HCT116 (cell line): Measurements from ENCODE around the gene TSPAN7. TPM values are rescaled to one million over a fixed set of nuclear protein-coding genes. Genes with fewer than 3 reads are reported as not detected.

Source experiments
- ATAC-seq: fragments of 200-7000 bp; cut with Tn5 transposase; 2 replicates; pipeline ENCODE4 v1.9.1; 2020; ENCODE audit warnings: mild to moderate bottlenecking, moderate library complexity
- BruUV-seq: library from RNA; stranded (reverse); fragments of 400-500 nt; replicated peaks from 2 replicates; lab custom pipeline; 2021; lab: Mats Ljungman, UMichigan
- CTCF ChIA-PET: fragments of 300-600 bp; sonication (Branson Sonifier 250); formaldehyde crosslinking; loops from one replicate; lab custom pipeline; 2021; ENCODE audit warnings: antibody characterized with exemption; lab: Charles Lee
- POLR2A ChIA-PET: fragments of 300-600, 350-600 bp; sonication (Branson Sonifier 250); formaldehyde crosslinking; loops from one replicate; lab custom pipeline; 2021; ENCODE audit warnings: antibody characterized with exemption; lab: Charles Lee
- RAD21 ChIA-PET, 2 experiments: fragments of 300-600 bp; sonication (Branson Sonifier 250); formaldehyde crosslinking; loops; one replicate each; lab custom pipeline; 2023; ENCODE audit warnings: low total read pairs in 2 of 2; ENCODE audit not compliant: uncharacterized antibody in 2 of 2, unreplicated experiment in 2 of 2, low non-redundant PET in 1 of 2; lab: Charles Lee
- DNase-seq: peaks from one replicate; pipeline ENCODE4 v3.0.0-alpha.2; 2010; ENCODE audit warnings: low read depth, low spot score
- H2AFZ ChIP-seq: fragments of 200-600 bp; shearing (Covaris generic), sonication (generic); 2 replicates; pipeline ENCODE4 v1.6.1; 2017; ENCODE audit warnings: low read depth, mixed run types, mixed read lengths, antibody characterized with exemption, low read length; ENCODE audit not compliant: poor library complexity, severe bottlenecking
- H3K27ac ChIP-seq: 2 replicates; pipeline ENCODE4 v1.5.1; 2012; ENCODE audit warnings: low read depth, low read length
- H3K27me3 ChIP-seq: fragments of 200-600 bp; sonication (generic); 2 replicates; pipeline ENCODE4 v1.6.1; 2016; ENCODE audit warnings: mixed run types, low read length, mixed read lengths; ENCODE audit not compliant: insufficient read depth
- H3K36me3 ChIP-seq, 2 experiments: fragments of 200-500 bp in 1 of 2; fragments of 200-600 bp in 1 of 2; sonication (Bioruptor generic) in 1 of 2; sonication (generic) in 1 of 2; 2 replicates each; pipeline versions ENCODE4 v1.5.1 to v1.6.1; 2014 to 2016; ENCODE audit warnings: low read length in 2 of 2, inconsistent platforms in 1 of 2, mixed read lengths in 1 of 2, mixed run types in 1 of 2; ENCODE audit not compliant: insufficient read depth in 2 of 2, control insufficient read depth in 1 of 2
- H3K4me1 ChIP-seq, 2 experiments: fragments of 200-600 bp in 1 of 2; sonication (generic) in 1 of 2; 2 replicates each; pipeline versions ENCODE4 v1.5.1 to v1.6.1; 2012 to 2017; ENCODE audit warnings: low read length in 2 of 2, inconsistent platforms in 1 of 2, mild to moderate bottlenecking in 1 of 2, mixed read lengths in 1 of 2, mixed run types in 1 of 2, moderate library complexity in 1 of 2; ENCODE audit not compliant: insufficient read depth in 2 of 2, control insufficient read depth in 1 of 2
- H3K4me2 ChIP-seq: fragments of 200-600 bp; sonication (generic); 2 replicates; pipeline ENCODE4 v1.6.1; 2017; ENCODE audit warnings: mixed run types, low read length, mixed read lengths
- H3K4me3 ChIP-seq, 2 experiments: fragments of 200-600 bp in 1 of 2; sonication (generic) in 1 of 2; replicated peaks in 1 of 2; 2 replicates each; pipeline ENCODE4 v1.5.1; 2011 to 2016; ENCODE audit warnings: low read length in 2 of 2, control low read depth in 1 of 2, low read depth in 1 of 2, mild to moderate bottlenecking in 1 of 2, mixed read lengths in 1 of 2, mixed run types in 1 of 2
- H3K79me2 ChIP-seq: fragments of 200-600 bp; sonication (generic); 2 replicates; pipeline ENCODE4 v1.6.1; 2017; ENCODE audit warnings: mild to moderate bottlenecking, mixed run types, low read length, moderate library complexity, mixed read lengths; ENCODE audit not compliant: insufficient read depth
- H3K9ac ChIP-seq: fragments of 200-600 bp; sonication (generic); 2 replicates; pipeline ENCODE4 v1.6.1; 2016; ENCODE audit warnings: low read length, mixed read lengths
- H3K9me2 ChIP-seq: fragments of 200-600 bp; sonication (generic), shearing (Covaris generic); 2 replicates; pipeline ENCODE4 v1.6.1; 2017; ENCODE audit warnings: mixed run types, mild to moderate bottlenecking, moderate library complexity; ENCODE audit not compliant: insufficient read depth
- H3K9me3 ChIP-seq, 2 experiments: fragments of 200-500 bp in 1 of 2; fragments of 200-600 bp in 1 of 2; sonication (Bioruptor generic) in 1 of 2; sonication (generic) in 1 of 2; 2 replicates each; pipeline ENCODE4 v1.6.1; 2014 to 2017; ENCODE audit warnings: low read length in 2 of 2, mixed read lengths in 2 of 2, inconsistent platforms in 1 of 2, low read depth in 1 of 2, mild to moderate bottlenecking in 1 of 2, mixed run types in 1 of 2, moderate library complexity in 1 of 2; ENCODE audit not compliant: control insufficient read depth in 1 of 2, insufficient read depth in 1 of 2
- H4K20me1 ChIP-seq: fragments of 200-600 bp; sonication (generic), shearing (Covaris generic); 2 replicates; pipeline ENCODE4 v1.6.1; 2017; ENCODE audit warnings: mixed run types, mild to moderate bottlenecking, moderate library complexity; ENCODE audit not compliant: insufficient read depth
- CBX3 ChIP-seq: IDR thresholded peaks from 2 replicates; pipeline ENCODE4 v1.6.1; 2012; ENCODE audit warnings: low read depth
- CEBPB ChIP-seq: IDR thresholded peaks from 2 replicates; pipeline ENCODE4 v1.6.1; 2012; ENCODE audit warnings: low read depth
- EGR1 ChIP-seq: IDR thresholded peaks from 2 replicates; pipeline ENCODE4 v1.6.1; 2012; ENCODE audit warnings: low read depth
- EZH2 ChIP-seq: fragments of 200-600 bp; sonication (generic); IDR thresholded peaks from 2 replicates; pipeline ENCODE4 v1.6.1; 2017; ENCODE audit warnings: antibody characterized with exemption, mixed run types
- EZH2phosphoT487 ChIP-seq: fragments of 200-600 bp; IDR thresholded peaks from 2 replicates; pipeline ENCODE4 v1.6.1; 2018; ENCODE audit warnings: antibody characterized with exemption, borderline replicate concordance
- FOSL1 ChIP-seq: IDR thresholded peaks from 2 replicates; pipeline ENCODE4 v1.6.1; 2012; ENCODE audit warnings: low read depth
- JUND ChIP-seq: IDR thresholded peaks from 2 replicates; pipeline ENCODE4 v1.6.1; 2012
- POLR2A ChIP-seq: IDR thresholded peaks from 2 replicates; pipeline ENCODE4 v1.7.0; 2011; ENCODE audit warnings: borderline replicate concordance; ENCODE audit not compliant: insufficient read depth, insufficient read length; ENCODE audit errors: extremely low read depth
- POLR2AphosphoS5 ChIP-seq: IDR thresholded peaks from 2 replicates; pipeline ENCODE4 v1.6.1; 2011; ENCODE audit warnings: mild to moderate bottlenecking, low read depth, low read length, moderate library complexity
- SIN3A ChIP-seq: IDR thresholded peaks from 2 replicates; pipeline ENCODE4 v1.6.1; 2012; ENCODE audit warnings: low read depth
- SP1 ChIP-seq: IDR thresholded peaks from 2 replicates; pipeline ENCODE4 v1.6.1; 2012; ENCODE audit warnings: low read depth
- TCF7L2 ChIP-seq: IDR thresholded peaks from 2 replicates; pipeline ENCODE4 v1.7.0; 2011; ENCODE audit warnings: borderline replicate concordance, inconsistent platforms; ENCODE audit not compliant: insufficient read depth, insufficient read length; ENCODE audit errors: extremely low read depth
- YY1 ChIP-seq: IDR thresholded peaks from 2 replicates; pipeline ENCODE4 v1.6.1; 2011; ENCODE audit warnings: low read length, low read depth, moderate library complexity, mild to moderate bottlenecking; ENCODE audit not compliant: insufficient replicate concordance; ENCODE audit errors: extremely low read depth
- ZFX ChIP-seq: fragments of 450-650 bp; IDR thresholded peaks from 2 replicates; pipeline ENCODE4 v1.6.1; 2017
- ZNF274 ChIP-seq: fragments of 200-500 bp; sonication (Bioruptor generic); IDR thresholded peaks from 2 replicates; pipeline ENCODE4 v1.6.1; 2014; ENCODE audit warnings: mild to moderate bottlenecking, low read depth, low read length, inconsistent platforms
- intact Hi-C: fragments of 100-400 bp; cut with micrococcal nuclease; formaldehyde crosslinking; loops from 2 replicates; pipeline ENCODE4 v1.10.0; 2022
- total RNA-seq: library from RNA; stranded (reverse); gene quantifications from one replicate; pipeline ENCODE4 v1.2.1, GENCODE V29; 2021; ENCODE audit not compliant: unreplicated experiment
- TF ChIP-seq, protein P1 (sequence below): IDR thresholded peaks from 2 replicates; pipeline ENCODE4 v1.6.1; 2012; ENCODE audit warnings: low read depth
- TF ChIP-seq, protein P2 (sequence below), 3 experiments: fragments of 200-600 bp in 1 of 3; sonication (generic) in 1 of 3; IDR thresholded peaks in 2 of 3; conservative IDR thresholded peaks in 1 of 3; 2 replicates each; pipeline ENCODE4 v1.5.1; 2012 to 2017; ENCODE audit warnings: low read depth in 2 of 3, low read length in 2 of 3, antibody characterized with exemption in 1 of 3, borderline replicate concordance in 1 of 3, control low read depth in 1 of 3, mild to moderate bottlenecking in 1 of 3, mixed read lengths in 1 of 3, mixed run types in 1 of 3, moderate library complexity in 1 of 3; ENCODE audit not compliant: insufficient read depth in 1 of 3
- TF ChIP-seq, protein P3 (sequence below): IDR thresholded peaks from 2 replicates; pipeline ENCODE4 v1.6.1; 2012
- TF ChIP-seq, protein P4 (sequence below): IDR thresholded peaks from 2 replicates; pipeline ENCODE4 v1.6.1; 2011; ENCODE audit warnings: mild to moderate bottlenecking, low read length, moderate library complexity; ENCODE audit not compliant: insufficient replicate concordance; ENCODE audit errors: extremely low read depth

Gene TSPAN7
- total RNA-seq, 1 experiment from 2014 or later, result 2.9 TPM

DNA sequence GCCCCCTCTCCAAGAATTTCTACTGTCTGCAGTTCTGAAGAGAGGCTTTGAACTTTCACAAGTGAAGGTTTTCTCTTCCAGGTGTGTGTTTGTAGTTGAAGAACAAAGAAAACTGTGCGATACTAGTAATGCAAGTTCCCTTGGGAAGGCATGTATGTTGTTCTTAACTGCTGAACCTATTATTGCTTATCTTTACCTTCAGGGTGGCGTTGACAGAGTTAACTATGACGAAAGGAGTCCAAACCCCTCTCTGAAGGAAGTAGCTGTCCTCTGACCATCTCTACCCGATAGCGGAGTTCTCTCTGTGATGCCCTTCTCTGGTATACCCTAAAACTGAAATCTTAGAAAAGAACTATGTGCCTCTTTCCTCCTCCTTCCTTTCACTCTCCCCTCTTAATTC lies 79.9 kb downstream of the TSPAN7 start:
- no peak overlapping the region for H3K9ac ChIP-seq
- no peak overlapping the region for H3K4me2 ChIP-seq
- no peak overlapping the region for H3K4me3 ChIP-seq
- H3K4me1 ChIP-seq, result no peaks in the 10 kb centered on the region
- no peaks in the 10 kb centered on the region for H3K27me3 ChIP-seq
- no peak for ATAC-seq
- no peaks in the 10 kb centered on the region for H4K20me1 ChIP-seq
- no peaks in the 10 kb centered on the region for H3K9me2 ChIP-seq
- H3K36me3 ChIP-seq, result no peaks in the 10 kb centered on the region
- no peak overlapping the region for H2AFZ ChIP-seq
- TF ChIP-seq SIN3A (no peak), EGR1 (no peak), POLR2A (no peak), EZH2phosphoT487 (no peak), CEBPB (no peak), ZNF274 (no peak), SP1 (no peak), JUND (no peak), EZH2 (no peak), ZFX (no peak), YY1 (no peak), POLR2AphosphoS5 (no peak), CBX3 (no peak), TCF7L2 (no peak), FOSL1 (no peak)
- TF ChIP-seq, protein P1, sequence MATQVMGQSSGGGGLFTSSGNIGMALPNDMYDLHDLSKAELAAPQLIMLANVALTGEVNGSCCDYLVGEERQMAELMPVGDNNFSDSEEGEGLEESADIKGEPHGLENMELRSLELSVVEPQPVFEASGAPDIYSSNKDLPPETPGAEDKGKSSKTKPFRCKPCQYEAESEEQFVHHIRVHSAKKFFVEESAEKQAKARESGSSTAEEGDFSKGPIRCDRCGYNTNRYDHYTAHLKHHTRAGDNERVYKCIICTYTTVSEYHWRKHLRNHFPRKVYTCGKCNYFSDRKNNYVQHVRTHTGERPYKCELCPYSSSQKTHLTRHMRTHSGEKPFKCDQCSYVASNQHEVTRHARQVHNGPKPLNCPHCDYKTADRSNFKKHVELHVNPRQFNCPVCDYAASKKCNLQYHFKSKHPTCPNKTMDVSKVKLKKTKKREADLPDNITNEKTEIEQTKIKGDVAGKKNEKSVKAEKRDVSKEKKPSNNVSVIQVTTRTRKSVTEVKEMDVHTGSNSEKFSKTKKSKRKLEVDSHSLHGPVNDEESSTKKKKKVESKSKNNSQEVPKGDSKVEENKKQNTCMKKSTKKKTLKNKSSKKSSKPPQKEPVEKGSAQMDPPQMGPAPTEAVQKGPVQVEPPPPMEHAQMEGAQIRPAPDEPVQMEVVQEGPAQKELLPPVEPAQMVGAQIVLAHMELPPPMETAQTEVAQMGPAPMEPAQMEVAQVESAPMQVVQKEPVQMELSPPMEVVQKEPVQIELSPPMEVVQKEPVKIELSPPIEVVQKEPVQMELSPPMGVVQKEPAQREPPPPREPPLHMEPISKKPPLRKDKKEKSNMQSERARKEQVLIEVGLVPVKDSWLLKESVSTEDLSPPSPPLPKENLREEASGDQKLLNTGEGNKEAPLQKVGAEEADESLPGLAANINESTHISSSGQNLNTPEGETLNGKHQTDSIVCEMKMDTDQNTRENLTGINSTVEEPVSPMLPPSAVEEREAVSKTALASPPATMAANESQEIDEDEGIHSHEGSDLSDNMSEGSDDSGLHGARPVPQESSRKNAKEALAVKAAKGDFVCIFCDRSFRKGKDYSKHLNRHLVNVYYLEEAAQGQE, result no peak
- TF ChIP-seq, protein P2, sequence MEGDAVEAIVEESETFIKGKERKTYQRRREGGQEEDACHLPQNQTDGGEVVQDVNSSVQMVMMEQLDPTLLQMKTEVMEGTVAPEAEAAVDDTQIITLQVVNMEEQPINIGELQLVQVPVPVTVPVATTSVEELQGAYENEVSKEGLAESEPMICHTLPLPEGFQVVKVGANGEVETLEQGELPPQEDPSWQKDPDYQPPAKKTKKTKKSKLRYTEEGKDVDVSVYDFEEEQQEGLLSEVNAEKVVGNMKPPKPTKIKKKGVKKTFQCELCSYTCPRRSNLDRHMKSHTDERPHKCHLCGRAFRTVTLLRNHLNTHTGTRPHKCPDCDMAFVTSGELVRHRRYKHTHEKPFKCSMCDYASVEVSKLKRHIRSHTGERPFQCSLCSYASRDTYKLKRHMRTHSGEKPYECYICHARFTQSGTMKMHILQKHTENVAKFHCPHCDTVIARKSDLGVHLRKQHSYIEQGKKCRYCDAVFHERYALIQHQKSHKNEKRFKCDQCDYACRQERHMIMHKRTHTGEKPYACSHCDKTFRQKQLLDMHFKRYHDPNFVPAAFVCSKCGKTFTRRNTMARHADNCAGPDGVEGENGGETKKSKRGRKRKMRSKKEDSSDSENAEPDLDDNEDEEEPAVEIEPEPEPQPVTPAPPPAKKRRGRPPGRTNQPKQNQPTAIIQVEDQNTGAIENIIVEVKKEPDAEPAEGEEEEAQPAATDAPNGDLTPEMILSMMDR (IDR thresholded peaks at IDR 0.05 in 2 of 3, conservative IDR thresholded peaks at IDR 0.05 in 1 of 3; ENCODE audit: borderline replicate concordance in 1 of 3, insufficient read depth in 1 of 3, low read depth in 2 of 3, low read length in 2 of 3), result no peak
- TF ChIP-seq, protein P3, sequence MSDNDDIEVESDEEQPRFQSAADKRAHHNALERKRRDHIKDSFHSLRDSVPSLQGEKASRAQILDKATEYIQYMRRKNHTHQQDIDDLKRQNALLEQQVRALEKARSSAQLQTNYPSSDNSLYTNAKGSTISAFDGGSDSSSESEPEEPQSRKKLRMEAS, result no peak
- TF ChIP-seq, protein P4, sequence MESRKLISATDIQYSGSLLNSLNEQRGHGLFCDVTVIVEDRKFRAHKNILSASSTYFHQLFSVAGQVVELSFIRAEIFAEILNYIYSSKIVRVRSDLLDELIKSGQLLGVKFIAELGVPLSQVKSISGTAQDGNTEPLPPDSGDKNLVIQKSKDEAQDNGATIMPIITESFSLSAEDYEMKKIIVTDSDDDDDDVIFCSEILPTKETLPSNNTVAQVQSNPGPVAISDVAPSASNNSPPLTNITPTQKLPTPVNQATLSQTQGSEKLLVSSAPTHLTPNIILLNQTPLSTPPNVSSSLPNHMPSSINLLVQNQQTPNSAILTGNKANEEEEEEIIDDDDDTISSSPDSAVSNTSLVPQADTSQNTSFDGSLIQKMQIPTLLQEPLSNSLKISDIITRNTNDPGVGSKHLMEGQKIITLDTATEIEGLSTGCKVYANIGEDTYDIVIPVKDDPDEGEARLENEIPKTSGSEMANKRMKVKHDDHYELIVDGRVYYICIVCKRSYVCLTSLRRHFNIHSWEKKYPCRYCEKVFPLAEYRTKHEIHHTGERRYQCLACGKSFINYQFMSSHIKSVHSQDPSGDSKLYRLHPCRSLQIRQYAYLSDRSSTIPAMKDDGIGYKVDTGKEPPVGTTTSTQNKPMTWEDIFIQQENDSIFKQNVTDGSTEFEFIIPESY, result no peak
- RAD21 ChIA-PET, result no interaction called here
- H3K27ac ChIP-seq, result no peak overlapping the region
- no peak for DNase-seq
- CTCF ChIA-PET, result no interaction called here
- intact Hi-C loops, result no loop called here
- H3K79me2 ChIP-seq, result no peaks in the 10 kb centered on the region
- BruUV-seq, result no TSS peak
- H3K9me3 ChIP-seq, result no peaks in the 10 kb centered on the region
- POLR2A ChIA-PET, result no interaction called here
